Uterus (tissue), 2 donors: ENCODE measurements around the gene SLC2A10.

Experiments used
- CTCF ChIP-seq, 4 experiments: fragments of 200-600 bp in 2 of 4; fragments of 450-650 bp in 2 of 4; sonication (generic) in 2 of 4; IDR thresholded peaks; one replicate each; pipeline ENCODE4 v1.5.1; 2016 to 2019; ENCODE audit warnings: antibody characterized with exemption in 4 of 4, mild to moderate bottlenecking in 2 of 4, moderate library complexity in 1 of 4
- POLR2A ChIP-seq, 2 donors: fragments of 450-650 bp; IDR thresholded peaks; one replicate each; pipeline ENCODE4 v1.6.1; 2016; ENCODE audit warnings: antibody characterized with exemption in 2 of 2, mild to moderate bottlenecking in 1 of 2, moderate library complexity in 1 of 2

- TF ChIP-seq CTCF (IDR thresholded peaks at IDR 0.05): no peak
- no peak for TF ChIP-seq POLR2A (IDR thresholded peaks at IDR 0.05)
Measured at GRCh38 chr20:46773680-46774079, 64.2 kb downstream of the SLC2A10 start.
